Lung microvascular endothelial cell (primary cell): ENCODE data around the gene SOX21. TPM values are rescaled to one million over a fixed set of nuclear protein-coding genes. Genes with fewer than 3 reads are reported as not detected.

Experiments used
- DNase-seq, 2 donors: peaks; one replicate each; pipeline versions ENCODE4 v3.0.0 to v3.0.0-alpha.2; 2010; ENCODE audit warnings: low read depth in 2 of 2
- total RNA-seq: library from RNA; depleted of rRNA; stranded (reverse); fragments of >200 nt; gene quantifications from 2 replicates; pipeline ENCODE4 v1.2.1, GENCODE V29; 2014

Gene SOX21
- total RNA-seq, 1 donor from 2014 or later: 0.79 TPM

DNA sequence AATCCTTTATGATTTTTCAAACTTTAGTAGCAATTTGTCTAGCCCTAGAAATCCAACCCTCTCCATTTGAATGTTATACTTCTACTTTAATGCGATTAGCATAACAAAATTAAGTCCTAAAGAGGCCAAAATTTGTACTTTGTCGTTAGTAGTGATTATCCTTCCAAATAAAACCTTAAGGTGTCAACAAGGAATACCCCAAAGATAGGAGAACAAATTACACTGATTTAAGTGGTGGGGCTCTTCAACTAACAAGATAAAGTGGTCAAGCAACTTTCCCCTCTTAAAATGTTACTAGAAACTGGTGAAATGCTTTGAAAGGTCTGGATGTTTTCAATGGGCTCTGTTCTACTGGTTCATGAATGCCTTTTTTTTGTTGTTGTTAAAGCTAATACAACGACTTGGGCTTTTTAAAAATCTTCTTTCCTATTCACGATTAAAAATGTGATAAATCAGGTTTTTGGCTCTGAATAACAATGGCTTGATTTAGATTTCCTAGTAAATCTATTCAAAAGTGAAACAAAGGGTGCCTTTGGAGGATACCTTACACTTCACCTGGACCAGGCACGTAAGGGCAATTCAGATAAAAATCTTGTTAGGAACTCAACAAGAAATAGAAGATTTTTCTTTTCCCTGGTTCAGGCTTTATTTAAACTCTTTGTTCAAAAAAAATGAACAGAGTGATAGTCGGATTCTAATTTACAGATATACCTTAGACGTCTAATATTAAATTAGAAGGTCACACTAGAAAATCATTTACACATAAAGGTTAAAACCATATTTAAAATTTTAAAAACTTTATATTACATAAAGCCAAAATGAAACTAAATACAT lies 3.1 kb downstream of the SOX21 start:
- DNase-seq: no peak

DNA sequence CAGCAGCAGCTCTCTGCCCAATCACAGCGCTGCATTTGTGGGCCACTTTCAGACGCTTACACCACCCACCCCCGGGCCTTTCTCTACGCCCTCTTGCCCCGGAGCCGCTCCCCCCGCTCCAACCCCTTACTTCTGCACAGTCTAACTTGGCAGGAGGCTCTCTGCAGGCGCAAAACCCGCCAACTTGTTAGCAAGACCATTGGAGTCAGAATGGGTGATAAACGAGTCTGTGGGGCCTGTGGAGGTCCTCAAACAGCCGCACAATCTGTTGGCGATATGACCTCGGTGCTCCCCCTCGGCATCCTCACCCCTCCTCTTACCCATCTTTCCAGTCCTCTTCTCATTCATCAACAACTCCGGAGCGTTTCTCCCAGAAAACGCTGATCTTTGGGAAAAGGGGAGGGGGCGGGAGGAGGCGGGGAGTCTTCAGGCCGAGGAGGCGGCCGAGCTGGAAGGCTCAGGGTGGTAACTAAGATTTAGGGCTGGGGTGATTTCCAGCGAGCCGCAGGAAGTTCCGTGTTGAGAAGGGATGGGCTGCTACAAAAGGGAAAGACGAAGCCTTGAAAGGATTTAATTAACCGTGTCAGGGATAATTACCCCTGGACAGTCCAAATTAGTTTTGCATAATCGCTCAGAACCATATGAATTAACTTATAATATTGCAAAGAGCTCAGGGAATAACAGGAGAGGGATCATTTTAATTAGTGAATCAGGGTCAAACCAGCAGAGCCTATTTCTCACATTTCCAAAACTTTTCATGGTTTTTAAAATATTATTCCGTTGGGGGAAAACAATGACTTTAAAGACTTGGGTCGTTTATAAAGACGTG lies 4.1 kb downstream of the SOX21 start:
- DNase-seq: no peak

DNA sequence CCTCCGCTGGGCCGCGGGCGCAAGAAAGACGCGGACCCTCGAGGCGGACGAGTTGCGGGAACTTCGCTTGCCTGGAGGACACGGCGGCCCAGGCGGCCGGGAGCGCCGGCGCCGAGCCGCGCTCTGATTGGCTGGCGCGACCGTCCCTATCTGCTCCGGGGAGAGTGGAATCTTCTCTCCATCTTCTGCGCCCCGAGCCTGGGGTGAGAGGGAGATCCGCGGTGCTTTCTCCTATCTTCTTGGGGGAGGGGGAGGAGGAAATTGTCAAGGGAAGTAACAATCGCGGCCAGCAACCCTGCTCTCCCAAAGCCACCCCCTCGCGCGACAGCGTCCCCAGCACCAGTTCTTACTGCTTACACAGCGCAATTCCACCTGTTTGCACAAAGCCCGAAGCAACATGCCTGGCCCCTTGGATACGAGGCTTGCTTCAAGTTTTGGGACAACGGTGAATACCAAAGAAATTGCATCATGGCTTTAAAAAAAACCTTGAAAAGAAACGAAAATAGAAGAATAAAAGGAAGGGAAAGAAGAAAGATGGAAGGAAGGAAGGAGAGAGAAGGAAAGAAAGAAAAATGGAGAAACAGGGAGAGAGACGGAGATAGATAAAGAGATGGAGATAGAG lies 4.8 kb downstream of the SOX21 start:
- DNase-seq: no peak

DNA sequence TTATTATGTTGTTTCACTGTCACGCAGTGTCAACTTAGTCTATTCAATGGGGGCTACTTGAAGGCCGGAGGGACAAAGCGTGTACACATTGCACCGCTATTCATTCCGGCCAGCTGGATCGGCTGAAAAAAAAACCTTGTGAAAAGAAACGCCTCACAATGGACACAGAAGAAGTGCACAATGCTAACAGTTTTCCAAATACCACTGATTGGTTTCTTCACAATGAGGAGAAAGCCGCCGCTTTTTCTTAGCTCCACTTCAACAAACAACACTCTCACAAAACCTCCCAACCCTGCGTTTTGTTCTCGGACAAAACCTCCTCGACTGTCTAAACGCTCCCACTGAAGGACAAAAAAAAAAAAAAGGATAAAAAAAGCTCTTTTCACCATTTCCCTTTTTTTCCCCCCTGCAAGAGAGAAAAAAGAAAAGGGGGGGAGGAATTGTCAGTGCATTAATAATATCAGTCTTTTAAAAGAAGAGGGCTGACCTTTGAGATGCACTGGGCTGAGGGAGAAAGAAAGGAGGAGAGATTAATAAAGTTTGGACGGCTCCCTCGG lies 5.4 kb downstream of the SOX21 start:
- no peak for DNase-seq

DNA sequence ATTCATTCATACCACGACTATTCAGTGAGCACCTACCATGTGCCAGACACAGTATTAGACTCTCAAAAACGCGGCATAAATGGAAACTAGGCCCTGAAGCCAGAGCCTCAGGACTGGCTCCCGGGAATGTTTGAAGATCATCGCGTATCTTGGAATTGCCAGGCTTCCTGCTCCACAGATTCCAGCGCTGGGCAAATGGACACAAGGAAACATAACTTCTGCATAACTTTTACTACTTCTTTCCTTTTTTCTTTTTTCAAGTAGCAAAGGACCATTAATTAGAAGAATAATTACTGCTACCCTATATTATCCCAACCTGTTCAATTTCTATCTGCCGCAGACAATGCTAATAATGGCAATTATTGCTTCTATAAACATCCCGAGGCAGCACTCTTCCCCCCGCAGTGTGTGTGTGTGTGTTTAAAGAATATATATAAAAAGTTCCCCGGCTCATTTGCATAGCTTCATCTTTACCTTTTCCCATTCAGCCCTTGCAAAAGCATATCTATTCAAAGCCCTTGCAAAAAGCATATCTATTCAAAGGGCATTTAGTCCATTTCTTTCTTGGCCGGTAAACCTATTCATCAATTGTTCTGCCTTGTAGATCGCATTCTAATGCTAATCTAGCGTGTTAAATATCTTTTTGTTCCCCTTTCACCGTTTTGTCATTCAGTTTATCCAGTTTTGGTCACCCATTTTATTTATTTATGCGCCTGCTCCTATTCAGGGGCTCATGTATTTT lies 6.1 kb downstream of the SOX21 start:
- DNase-seq: no peak

DNA sequence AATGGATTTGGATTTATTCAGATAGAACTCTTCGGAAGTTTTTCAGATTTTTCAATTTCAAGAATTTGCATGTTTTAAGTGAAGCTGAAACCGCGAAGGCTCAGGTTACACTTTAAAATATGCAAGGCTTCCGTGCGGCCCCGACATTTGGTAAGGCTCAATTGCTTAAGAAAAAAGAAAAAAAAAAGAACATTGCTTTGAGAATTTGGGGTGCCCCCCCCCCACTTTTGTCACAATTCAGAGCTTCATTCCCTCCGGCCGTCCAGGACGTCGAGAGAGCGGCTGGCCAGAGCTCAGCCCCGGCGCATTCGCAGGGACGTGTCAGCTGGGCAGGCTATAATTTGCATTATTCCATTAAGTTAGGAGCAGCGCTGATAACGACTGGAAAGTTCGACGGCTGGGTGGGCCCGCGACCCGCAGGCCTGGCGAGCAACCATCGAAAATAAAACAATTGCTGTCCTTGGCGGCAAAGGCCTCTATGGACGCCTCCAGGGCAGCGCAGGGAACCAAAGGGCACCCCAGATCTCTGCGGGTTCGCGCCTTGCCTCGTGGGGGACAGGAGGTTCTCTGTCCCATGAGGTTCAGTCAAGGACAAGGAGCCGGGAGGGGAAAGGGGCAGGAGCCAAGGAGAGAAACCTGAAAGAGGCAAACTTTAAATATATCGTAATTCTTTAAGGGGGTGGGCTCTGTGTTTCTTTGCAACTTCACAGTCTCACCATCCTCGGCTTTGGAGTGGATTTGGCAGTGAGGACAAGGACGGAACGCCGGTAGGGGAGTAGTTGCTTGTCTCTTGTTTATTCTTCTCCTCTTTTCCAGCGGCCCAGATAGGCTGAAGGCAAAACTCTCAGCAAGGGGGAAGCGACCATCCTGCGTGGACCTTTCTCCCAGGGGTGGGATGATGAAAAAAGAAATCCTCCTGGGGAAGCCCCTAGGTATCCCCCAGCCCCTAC lies 7.0 kb downstream of the SOX21 start:
- no peak for DNase-seq

DNA sequence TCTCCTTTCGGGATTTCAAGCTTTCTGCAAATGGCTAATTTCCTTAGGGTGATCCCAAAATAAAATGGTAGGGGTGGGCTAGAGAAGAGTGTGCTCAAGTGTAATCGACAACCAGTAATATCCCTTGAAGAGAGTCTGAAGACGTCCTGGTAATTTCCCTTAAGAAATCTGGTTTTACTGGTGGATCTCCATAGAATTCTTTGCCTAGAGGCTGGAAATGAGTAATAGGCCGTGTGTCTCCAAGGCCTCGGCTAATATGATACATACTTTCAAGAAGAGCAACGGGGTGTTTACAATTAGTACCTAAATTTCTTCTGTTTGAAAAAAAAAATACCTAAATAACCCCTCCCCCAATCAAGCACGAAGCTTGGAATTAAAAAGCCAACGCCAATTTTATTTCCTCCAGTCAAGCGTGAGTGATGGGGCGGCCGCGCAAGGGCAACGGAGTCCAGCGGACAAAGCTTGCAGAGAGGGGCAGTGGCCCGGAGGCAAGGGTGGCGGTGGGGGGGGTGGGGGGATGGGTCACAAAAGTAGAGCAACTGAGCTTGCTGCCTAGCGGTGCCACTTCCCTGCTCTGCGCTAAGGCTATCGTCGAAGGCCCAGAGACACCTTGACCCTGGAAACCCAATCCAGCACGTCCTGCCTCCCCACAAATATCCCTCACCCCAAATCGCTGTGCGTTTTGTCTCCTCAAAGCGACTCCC lies 7.8 kb downstream of the SOX21 start:
- no peak for DNase-seq

DNA sequence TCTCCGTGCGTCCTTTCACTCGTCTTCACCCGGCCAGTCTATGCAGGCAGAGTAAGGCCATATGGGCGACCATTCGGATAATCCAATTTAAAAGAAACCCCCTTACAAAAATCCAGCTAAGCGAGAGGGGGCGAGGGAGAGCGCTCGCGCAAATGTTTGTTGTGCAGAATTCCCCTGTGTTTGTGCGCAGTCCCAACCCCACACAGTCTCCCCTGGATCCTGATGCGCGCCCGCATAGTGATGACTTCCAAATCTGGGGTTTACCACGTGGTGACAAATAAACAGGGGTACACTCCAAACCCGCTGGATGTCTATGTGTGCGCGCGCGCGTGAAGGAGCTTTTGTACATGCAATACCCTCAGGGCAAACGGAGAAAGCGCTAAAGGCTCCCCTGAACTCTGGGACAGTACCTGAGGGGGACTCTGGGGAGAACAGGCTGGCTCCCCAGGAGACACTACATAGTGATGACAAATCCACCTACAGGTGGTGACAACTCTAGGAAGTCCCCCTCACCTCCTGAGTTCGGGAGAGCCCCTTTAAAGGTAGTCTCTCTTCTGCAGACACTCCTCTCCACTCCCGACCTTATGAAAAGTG lies 8.5 kb downstream of the SOX21 start:
- DNase-seq: no peak

DNA sequence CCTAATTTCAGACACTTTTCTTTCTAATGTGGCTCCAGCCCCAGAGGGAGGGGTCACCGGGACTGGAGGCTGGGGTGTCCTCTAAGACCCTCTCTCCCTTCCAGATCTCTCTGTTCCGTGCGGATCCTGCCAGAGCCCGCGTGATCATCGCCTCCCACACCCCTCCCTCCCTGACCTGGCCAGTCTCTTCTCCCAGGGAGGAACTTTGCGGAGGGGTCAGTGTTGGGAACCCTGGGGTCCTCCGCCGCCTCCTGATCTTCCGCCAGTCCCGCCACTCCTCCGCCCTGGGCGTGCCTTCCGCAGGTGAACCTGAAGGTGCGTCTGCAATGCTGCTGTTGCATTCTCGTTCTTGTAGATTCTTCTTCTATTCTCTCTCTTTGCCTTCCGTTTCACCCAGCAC lies 9.1 kb downstream of the SOX21 start:
- no peak for DNase-seq

DNA sequence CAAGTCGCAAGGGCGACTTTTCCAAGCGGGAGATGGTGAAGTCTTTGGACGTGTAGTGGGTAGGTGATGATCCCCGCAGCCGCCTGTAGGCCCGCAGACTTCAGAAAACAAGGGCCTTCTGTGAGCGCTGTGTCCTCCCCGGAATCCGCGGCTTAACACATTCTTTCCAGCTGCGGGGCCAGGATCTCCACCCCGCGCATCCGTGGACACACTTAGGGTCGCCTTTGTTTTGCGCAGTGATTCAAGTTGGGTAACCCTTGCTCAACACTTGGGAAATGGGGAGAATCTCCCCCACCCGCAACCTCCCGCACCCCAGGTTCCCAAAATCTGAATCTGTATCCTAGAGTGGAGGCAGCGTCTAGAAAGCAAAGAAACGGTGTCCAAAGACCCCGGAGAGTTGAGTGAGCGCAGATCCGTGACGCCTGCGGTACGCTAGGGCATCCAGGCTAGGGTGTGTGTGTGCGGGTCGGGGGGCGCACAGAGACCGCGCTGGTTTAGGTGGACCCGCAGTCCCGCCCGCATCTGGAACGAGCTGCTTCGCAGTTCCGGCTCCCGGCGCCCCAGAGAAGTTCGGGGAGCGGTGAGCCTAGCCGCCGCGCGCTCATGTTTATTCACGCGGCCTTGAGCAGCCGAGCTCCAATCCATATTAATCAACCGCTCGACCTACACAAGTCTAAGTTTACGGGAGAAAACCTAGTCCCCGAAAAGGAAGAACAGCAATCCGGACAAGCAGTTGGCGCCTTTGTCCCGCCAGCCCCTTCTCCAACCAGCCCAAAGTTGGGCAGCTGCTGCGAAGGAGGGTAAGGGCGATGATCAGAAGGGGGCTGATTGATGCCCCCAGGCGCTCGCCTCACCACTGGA lies 9.9 kb downstream of the SOX21 start:
- DNase-seq: no peak

DNA sequence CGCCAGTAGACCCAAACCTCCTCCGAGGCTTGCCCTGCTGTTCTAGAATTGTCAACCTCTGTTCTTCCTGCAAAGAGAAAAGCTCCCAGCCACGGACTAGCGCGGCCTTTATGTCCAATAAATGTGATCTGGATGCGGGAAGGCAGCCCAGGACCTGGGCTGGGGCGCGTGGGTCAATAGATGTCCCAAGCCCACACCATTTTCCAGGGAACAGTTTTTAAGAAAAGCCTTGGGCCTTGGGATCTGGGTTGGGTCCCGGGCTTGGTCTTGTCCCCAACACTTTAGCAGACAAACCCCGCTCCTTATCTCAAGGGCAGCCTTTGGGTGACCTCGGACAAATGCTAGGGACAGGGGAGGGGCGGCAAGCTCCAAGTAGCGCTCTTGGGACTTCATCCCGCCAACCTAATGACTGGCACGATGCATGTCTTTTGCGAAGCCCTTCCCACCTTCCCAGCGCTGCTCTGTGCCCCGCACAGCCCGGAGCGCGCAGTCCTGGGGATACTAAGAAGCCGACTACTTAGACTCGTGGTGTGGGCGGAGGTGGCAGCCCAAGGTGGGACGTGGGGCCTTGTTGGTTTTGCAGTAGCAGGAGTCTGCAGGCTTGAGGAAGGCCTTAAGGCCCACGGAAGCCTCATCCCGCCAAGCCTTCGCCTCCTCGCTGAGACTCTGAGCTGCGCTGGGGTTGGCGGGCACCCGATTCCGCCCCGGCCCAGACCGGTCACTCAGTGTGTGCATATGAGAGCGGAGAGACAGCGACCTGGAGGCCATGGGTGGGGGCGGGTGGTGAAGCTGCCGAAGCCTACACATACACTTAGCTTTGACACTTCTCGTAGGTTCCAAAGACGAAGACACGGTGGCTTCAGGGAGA lies 10.8 kb downstream of the SOX21 start:
- DNase-seq: no peak

DNA sequence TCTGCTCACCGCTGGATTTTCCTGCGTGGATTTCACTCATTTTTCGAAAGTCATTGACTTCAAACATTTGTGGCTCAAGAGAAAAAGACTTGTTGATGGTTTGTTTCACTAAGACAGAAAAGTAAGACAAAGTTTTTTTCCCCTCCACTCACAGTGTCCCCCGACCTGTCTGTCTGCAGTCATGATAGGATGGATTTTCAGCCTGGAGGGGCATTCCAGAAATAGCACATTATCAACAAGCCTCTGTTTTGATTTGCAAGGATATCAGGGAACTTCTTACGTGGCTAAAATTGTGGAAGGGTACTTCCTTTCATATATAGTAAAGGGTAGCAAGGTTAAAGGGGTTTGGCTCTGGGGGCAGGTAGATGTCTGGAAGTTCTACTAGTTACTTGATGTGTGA lies 11.8 kb downstream of the SOX21 start:
- DNase-seq: no peak

DNA sequence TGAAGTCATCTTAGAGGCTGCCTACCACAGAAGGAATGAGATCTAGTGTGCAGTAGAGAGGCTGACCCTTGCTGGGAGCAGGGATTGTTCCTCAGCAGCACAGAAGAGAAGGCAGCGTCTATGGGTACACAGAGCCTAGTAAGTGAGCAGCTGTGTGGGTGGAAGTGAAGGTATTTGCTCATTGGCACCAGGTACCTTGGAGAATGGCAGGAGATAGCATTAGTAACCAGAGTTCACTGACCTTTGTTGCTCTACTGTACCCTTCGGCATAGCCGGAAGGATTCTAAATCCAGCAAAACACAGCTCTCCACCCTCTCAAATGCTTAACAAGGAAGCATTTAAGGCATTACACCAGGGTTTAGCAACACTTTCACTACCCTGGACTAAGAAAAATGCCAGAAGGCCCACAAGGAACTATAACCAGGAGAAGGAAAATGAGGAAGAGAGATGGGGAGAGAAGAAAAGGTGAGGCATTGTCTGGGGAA lies 12.3 kb downstream of the SOX21 start:
- no peak for DNase-seq

DNA sequence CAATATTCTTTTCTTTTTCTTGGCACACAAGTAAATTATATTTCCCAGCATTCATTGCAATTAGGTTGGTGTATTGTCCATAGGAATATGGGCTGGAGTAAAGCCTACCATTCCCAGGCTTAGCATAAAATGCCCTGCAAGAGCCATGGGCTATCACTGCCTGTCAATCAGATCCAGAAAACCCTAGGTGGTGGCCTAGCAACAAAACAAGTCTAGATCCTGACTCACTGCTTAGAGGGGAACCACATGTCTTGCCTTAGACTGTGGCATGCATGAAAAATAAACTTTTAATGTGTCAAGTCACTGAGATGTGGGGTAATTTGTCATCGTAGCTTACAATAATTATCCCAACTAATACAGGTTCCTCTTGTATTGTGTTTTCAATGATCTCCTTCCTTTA lies 16.2 kb downstream of the SOX21 start:
- DNase-seq: no peak

DNA sequence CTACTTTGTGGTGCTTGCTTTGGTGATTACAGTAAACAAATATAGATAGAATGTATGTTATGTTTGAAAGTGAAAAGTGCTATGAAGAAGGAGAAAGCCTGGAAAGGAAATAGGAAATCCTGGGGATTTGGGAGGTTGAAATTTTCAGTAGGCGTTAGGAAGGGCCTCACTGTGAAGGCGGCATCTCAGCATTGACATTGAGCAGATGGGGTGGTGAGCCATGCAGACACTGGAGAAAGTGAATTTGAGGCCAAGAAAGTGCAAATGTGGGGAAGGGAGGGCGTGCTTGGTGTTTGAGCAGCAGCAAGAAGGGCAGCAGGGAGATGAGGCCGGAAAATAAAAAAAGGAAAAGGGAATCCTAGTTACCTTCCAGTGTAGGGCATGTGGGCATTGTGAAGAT lies 20.3 kb downstream of the SOX21 start:
- no peak for DNase-seq

DNA sequence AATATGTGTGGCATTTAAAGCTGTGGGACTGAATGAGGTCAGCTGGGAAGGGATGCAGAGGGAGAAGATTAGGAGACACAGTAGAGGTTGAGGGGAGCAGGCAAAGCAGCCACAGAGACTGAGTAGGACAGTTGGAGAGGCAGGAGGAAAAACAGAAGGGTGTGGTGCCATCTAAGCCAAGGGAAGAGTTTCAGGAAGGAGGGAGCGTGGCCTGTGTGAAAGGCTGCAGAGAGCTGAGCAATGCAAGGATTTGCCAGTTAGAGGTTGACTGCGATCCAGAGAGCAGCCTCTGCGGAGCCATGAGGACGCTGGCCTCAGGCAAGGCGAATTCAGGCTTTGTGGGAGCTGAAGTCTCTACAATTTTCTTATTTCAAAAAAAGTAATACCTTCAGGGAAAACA lies 28.9 kb downstream of the SOX21 start:
- DNase-seq: no peak

DNA sequence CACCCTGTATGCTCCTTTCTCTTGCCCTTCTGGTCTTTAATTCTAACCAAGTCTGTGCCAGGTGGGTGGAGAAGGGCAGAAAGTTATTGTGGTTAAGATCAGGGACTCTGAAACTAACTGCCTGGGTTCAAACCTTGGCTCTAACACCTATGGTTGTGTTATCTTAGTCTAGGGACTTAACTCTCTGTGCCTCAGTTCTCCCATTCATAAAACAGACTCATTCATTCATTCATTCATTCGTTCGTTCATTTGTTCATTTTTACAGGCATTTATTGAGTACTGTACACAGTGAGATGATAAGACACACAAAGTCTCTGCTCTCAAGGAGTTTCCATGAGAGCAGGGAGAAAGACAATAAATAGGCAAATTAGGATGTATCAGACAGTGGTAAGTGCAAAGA lies 30.1 kb downstream of the SOX21 start:
- DNase-seq: no peak
